Breast epithelium (tissue), 3 donors: Measurements from ENCODE around the gene NRXN2.

ENCODE experiments used
- POLR2A ChIP-seq: fragments of 450-650 bp; IDR thresholded peaks from one replicate; pipeline ENCODE4 v1.6.1; 2016; ENCODE audit warnings: antibody characterized with exemption, mild to moderate bottlenecking, moderate library complexity
- POLR2AphosphoS5 ChIP-seq, 3 donors: sonication (generic); formaldehyde crosslinking; IDR thresholded peaks; one replicate each; pipeline ENCODE4 v1.6.1; 2017; ENCODE audit warnings: antibody characterized with exemption in 3 of 3
- TF ChIP-seq, protein P1 (sequence below), 3 donors: fragments of 450-650 bp; IDR thresholded peaks; one replicate each; pipeline ENCODE4 v1.5.1; 2016 to 2017; ENCODE audit warnings: antibody characterized with exemption in 3 of 3, mild to moderate bottlenecking in 3 of 3, moderate library complexity in 3 of 3

DNA sequence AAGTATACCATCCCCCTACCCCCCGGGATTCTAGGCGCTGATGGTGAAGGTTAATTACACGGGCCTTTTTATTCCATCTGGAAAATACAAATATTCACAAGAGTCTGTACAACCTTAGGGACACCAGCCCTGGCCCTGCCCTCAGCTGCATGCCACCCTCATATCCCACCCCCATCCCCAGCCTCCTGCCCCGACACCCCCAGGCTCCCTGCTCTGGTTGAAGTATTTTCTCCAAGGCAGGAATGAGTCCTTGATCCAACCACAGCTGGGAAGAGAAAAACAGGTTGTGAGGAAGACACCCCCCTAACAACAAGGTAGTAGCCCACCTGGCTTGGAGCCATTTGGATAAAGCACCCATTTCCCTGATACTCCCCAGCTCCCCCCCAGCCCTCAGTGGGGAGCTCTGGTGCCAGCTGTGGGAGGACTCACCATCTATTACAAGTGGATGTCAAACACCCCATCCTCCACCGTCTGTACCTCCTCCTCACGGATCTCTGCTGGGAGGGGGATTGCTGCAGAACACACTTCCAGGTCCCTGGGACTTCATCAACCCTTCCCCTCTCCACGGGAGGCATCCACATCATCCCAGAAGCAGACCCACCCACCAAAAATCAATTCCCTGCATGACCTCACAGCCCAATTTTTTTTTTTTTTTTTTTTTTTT lies 4.0 kb upstream of the NRXN2 start:
- TF ChIP-seq POLR2A (no peak), POLR2AphosphoS5 (IDR thresholded peaks at IDR 0.05) (no peak)
- TF ChIP-seq, protein P1, sequence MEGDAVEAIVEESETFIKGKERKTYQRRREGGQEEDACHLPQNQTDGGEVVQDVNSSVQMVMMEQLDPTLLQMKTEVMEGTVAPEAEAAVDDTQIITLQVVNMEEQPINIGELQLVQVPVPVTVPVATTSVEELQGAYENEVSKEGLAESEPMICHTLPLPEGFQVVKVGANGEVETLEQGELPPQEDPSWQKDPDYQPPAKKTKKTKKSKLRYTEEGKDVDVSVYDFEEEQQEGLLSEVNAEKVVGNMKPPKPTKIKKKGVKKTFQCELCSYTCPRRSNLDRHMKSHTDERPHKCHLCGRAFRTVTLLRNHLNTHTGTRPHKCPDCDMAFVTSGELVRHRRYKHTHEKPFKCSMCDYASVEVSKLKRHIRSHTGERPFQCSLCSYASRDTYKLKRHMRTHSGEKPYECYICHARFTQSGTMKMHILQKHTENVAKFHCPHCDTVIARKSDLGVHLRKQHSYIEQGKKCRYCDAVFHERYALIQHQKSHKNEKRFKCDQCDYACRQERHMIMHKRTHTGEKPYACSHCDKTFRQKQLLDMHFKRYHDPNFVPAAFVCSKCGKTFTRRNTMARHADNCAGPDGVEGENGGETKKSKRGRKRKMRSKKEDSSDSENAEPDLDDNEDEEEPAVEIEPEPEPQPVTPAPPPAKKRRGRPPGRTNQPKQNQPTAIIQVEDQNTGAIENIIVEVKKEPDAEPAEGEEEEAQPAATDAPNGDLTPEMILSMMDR (IDR thresholded peaks at IDR 0.05): no peak
